Measurements from ENCODE around the gene EIF1B.

EIF1B gene

GRCh38 chr3:40340541-40341170 is 31.1 kb downstream of the EIF1B start:
- no peak for DNase-seq (ENCODE audit: low read depth in 2 of 2)

DNA sequence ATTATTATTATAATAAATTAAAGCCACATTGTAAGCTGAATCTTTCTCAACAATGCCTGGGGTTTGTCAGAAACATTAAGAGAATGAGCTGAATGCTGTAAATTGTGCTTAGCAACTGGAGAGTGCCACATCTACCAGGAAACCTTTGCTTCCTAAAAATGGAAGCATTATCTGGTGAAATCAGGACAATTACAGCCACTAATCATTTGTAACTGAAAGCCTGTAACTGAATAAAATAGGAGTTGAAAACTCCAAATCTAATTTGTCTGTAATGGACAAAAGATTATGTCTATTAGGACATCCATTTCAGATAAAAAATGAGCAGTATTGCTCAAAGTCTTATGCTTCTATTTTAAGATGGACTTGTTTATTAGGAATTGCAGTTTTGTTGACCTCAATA is 32.2 kb downstream of the EIF1B start:
- DNase-seq (ENCODE audit: low read depth in 2 of 2), result no peak

- no peak for DNase-seq (ENCODE audit: low read depth in 2 of 2)
These were observed 41.0 kb downstream of the EIF1B start for GRCh38 chr3:40350529-40350928.

DNA sequence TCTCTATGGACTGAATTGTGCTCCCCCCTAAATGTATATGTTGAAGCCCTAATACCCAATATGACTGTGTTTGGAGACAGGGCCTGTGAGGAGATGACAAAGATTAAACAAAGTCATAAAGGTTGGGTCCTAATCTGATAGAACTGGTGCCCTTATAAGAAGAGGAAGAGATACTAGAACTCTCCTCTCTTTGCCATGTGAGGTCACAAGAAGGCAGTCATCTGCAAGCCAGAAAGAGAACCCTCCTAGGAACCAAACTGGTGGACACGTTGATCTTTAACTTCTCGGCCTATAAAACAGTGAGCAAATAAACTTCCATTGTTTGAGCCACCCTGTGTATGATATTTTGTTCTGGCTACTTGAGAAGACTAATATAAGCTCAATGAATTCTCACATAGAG is 45.9 kb downstream of the EIF1B start:
- no peak for DNase-seq (ENCODE audit: low read depth in 2 of 2)

- no peak for DNase-seq (ENCODE audit: low read depth in 2 of 2)
These were observed 48.9 kb downstream of the EIF1B start for GRCh38 chr3:40358454-40358853.

Data from stimulated activated CD4-positive, alpha-beta T cell treated with anti-CD3 and anti-CD28 coated beads, Interleukin-1b, Interleukin-23, amount 100 ng/mL, for 4 hours (primary cell).